A549 (cell line): Measurements from ENCODE around the gene LRAT. TPM values are rescaled to one million over a fixed set of nuclear protein-coding genes. Genes with fewer than 3 reads are reported as not detected.

ENCODE experiments used
- ATAC-seq, 2 experiments: fragments of 200-7000 bp in 1 of 2; fragments of >200 bp in 1 of 2; cut with Nextera tagmentation in 1 of 2; cut with Tn5 transposase in 1 of 2; 3 replicates each; pipeline versions ENCODE4 v1.8.0 to v1.9.1; 2018 to 2020; ENCODE audit warnings: mild to moderate bottlenecking in 1 of 2, moderate library complexity in 1 of 2
- CTCF ChIA-PET: fragments of 300-600 bp; sonication (Branson Sonifier 250); formaldehyde crosslinking; extraction: SDS; loops from one replicate; lab custom pipeline; 2021; ENCODE audit warnings: antibody characterized with exemption, inconsistent platforms; lab: Yijun Ruan, JAX
- POLR2A ChIA-PET: fragments of 350-600 bp; formaldehyde crosslinking; extraction: SDS; loops from one replicate; lab custom pipeline; 2021; ENCODE audit warnings: antibody characterized with exemption, inconsistent platforms; lab: Yijun Ruan, JAX
- DNase-seq, 2 experiments: peaks; one replicate each; pipeline versions ENCODE4 v3.0.0 to v3.0.0-alpha.2; 2011 to 2016; ENCODE audit warnings: low read depth in 1 of 2, low spot score in 1 of 2
- FAIRE-seq: peaks from 2 replicates; lab custom pipeline; 2011; peaks lifted over from hg19 to GRCh38; lab: Jason Lieb, UNC
- H3K27ac ChIP-seq, 2 experiments: fragments of >200 bp; sonication (Bioruptor Twin); formaldehyde crosslinking; 3 replicates each; pipeline ENCODE4 v1.5.1; 2016 to 2017
- H3K4me1 ChIP-seq: fragments of >200 bp; sonication (Bioruptor Twin); formaldehyde crosslinking; 3 replicates; pipeline ENCODE4 v1.6.1; 2016
- H3K4me2 ChIP-seq: fragments of >200 bp; sonication (Bioruptor Twin); formaldehyde crosslinking; 3 replicates; pipeline ENCODE4 v1.6.1; 2016
- H3K4me3 ChIP-seq: fragments of >200 bp; sonication (Bioruptor Twin); formaldehyde crosslinking; 3 replicates; pipeline ENCODE4 v1.5.1; 2016
- H3K9me3 ChIP-seq: fragments of >200 bp; sonication (Bioruptor Twin); formaldehyde crosslinking; 3 replicates; pipeline ENCODE4 v1.6.1; 2016
- BHLHE40 ChIP-seq: IDR thresholded peaks from 2 replicates; pipeline ENCODE4 v1.6.1; 2012; ENCODE audit warnings: low read depth, low read length, inconsistent platforms
- CBX8 ChIP-seq: fragments of 200-600 bp; sonication (generic); IDR thresholded peaks from 2 replicates; pipeline ENCODE4 v1.6.1; 2016
- CTCF ChIP-seq: fragments of >200 bp; sonication (Bioruptor Twin); formaldehyde crosslinking; IDR thresholded peaks from 3 replicates; pipeline ENCODE4 v1.5.1; 2016
- EHMT2 ChIP-seq: fragments of 200-600 bp; sonication (generic); IDR thresholded peaks from 2 replicates; pipeline ENCODE4 v1.6.1; 2016; ENCODE audit warnings: antibody characterized with exemption, low read depth, mild to moderate bottlenecking, moderate library complexity
- EP300 ChIP-seq, 2 experiments: fragments of >200 bp; sonication (Bioruptor Twin); formaldehyde crosslinking; IDR thresholded peaks; 2 replicates in 1 of 2; 3 replicates in 1 of 2; pipeline ENCODE4 v1.6.1; 2016 to 2017
- ESRRA ChIP-seq: fragments of 150-350 bp; IDR thresholded peaks from 2 replicates; pipeline ENCODE4 v1.6.1; 2014; ENCODE audit warnings: mild to moderate bottlenecking, low read length, borderline replicate concordance
- FOSL2 ChIP-seq, 2 experiments: fragments of 450-650 bp in 1 of 2; fragments of >200 bp in 1 of 2; sonication (Bioruptor Twin) in 1 of 2; formaldehyde crosslinking; IDR thresholded peaks; 2 replicates each; pipeline versions ENCODE4 v1.5.0 to v1.6.1; 2016 to 2020; ENCODE audit warnings: mild to moderate bottlenecking in 1 of 2, moderate library complexity in 1 of 2
- HES2 ChIP-seq: fragments of >200 bp; sonication (Bioruptor Twin); formaldehyde crosslinking; IDR thresholded peaks from 2 replicates; pipeline ENCODE4 v1.6.1; 2016
- HOXA7 ChIP-seq: fragments of 250-450 bp; sonication (Bioruptor Pico); IDR thresholded peaks from 2 replicates; pipeline ENCODE4 v1.5.0; 2020; ENCODE audit warnings: mild to moderate bottlenecking, moderate library complexity
- HOXB13 ChIP-seq: fragments of 250-450 bp; sonication (Bioruptor Pico); IDR thresholded peaks from 2 replicates; pipeline ENCODE4 v1.5.0; 2020; ENCODE audit warnings: low read depth, mild to moderate bottlenecking, moderate library complexity
- JUNB ChIP-seq: fragments of >200 bp; sonication (Bioruptor Twin); formaldehyde crosslinking; IDR thresholded peaks from 2 replicates; pipeline ENCODE4 v1.6.1; 2016
- KDM1A ChIP-seq: fragments of 200-600 bp; sonication (generic); IDR thresholded peaks from 2 replicates; pipeline ENCODE4 v1.6.1; 2016; ENCODE audit warnings: low read depth, mild to moderate bottlenecking
- KDM5A ChIP-seq: fragments of 200-600 bp; sonication (generic); IDR thresholded peaks from 2 replicates; pipeline ENCODE4 v1.6.1; 2016; ENCODE audit warnings: antibody characterized with exemption, mild to moderate bottlenecking
- MAZ ChIP-seq: fragments of 150-350 bp; IDR thresholded peaks from 2 replicates; pipeline ENCODE4 v1.6.1; 2014; ENCODE audit warnings: antibody characterized with exemption, low read depth, low read length, borderline replicate concordance
- PBX3 ChIP-seq: IDR thresholded peaks from 2 replicates; pipeline ENCODE4 v1.6.1; 2012
- SMC3 ChIP-seq: fragments of >200 bp; sonication (Bioruptor Twin); formaldehyde crosslinking; IDR thresholded peaks from 3 replicates; pipeline ENCODE4 v1.6.1; 2018; ENCODE audit warnings: inconsistent platforms
- TFCP2L1 ChIP-seq: fragments of 250-450 bp; sonication (Bioruptor Pico); IDR thresholded peaks from 2 replicates; pipeline ENCODE4 v1.5.0; 2021; ENCODE audit warnings: mild to moderate bottlenecking
- ZNF302 ChIP-seq: fragments of 250-450 bp; sonication (Bioruptor Pico); IDR thresholded peaks from 2 replicates; pipeline ENCODE4 v1.9.0; 2021; ENCODE audit warnings: inconsistent platforms, mild to moderate bottlenecking, moderate library complexity
- WGBS: methylation state at CpG from one replicate; pipeline ENCODE4 v1.1.6; 2017; ENCODE audit errors: missing lambda C conversion rate; 5-methylcytosine and 5-hydroxymethylcytosine counted together
- polyA plus RNA-seq, 4 experiments: library from polyadenylated mRNA; depleted of rRNA in 3 of 4; stranded (reverse); fragments of >200 nt; fragmentation: RNase III in 1 of 4; extraction: RNeasy Plus Mini Kit Qiagen cat#74134 plus additional on column Dnase treatment in 1 of 4; gene quantifications; 2 replicates in 3 of 4; 3 replicates in 1 of 4; pipeline ENCODE4 v1.2.3, GENCODE V29; 2011 to 2017
- small RNA-seq, 6 experiments: library from RNA; depleted of rRNA; stranded (forward); fragments of <200 nt; gene quantifications; one replicate each; pipeline ENCODE3, GENCODE V24; 2012

The LRAT gene
- polyA plus RNA-seq, 2 of the 4 experiments (the other 2 are of a cell fraction) = 0.08 to 0.27 TPM

- 68% methylated on average over 18 of the region's 18 CpGs for WGBS
- Histone ChIP-seq H3K27ac (no peak overlapping the region), H3K4me2 (no peak overlapping the region), H3K4me3 (no peak overlapping the region), H3K9me3 (no peaks in the 10 kb centered on the region), H3K4me1 (no peaks in the 10 kb centered on the region)
- FAIRE-seq = no peak
- TF ChIP-seq JUNB (no peak), MAZ (no peak), BHLHE40 (no peak), KDM5A (no peak), SMC3 (no peak), HOXB13 (CRISPR knock-in tag) (no peak), HOXA7 (no peak), EHMT2 (no peak), ESRRA (no peak), FOSL2 (IDR thresholded peaks at IDR 0.05) (no peak), FOSL2 (CRISPR knock-in tag; IDR thresholded peaks at IDR 0.05) (no peak), CTCF (no peak), HES2 (no peak), ZNF302 (CRISPR knock-in tag) (no peak), KDM1A (no peak), PBX3 (no peak), CBX8 (no peak), TFCP2L1 (no peak), EP300 (IDR thresholded peaks at IDR 0.05) (no peak)
- ChIA-PET CTCF (interaction anchor here (0.9 to 1.2 kb wide), 3 partner anchors 11 to 229 kb away, joined by 3 to 4 read pairs (median 3); no protein-coding TSS in a partner anchor), POLR2A (no interaction called here)
- no peak for DNase-seq
- ATAC-seq = no peak
Observed at GRCh38 chr4:154781983-154782293, 38.1 kb downstream of the LRAT start.

Small RNA genes lying within 50 kb of the gene (small RNA-seq; reads per million reads assigned to genes)
- gene NDUFB2P1 = 0 reads per million in 6 experiments
- gene RNU2-44P = 0 to 3.4 (median 0.18) reads per million in 6 experiments
- gene RNU2-66P = 0 reads per million in 6 experiments

Other genes starting within 250 kb of the LRAT start
- 120 and 123 TPM in 2 replicates for gene PLRG1, start 193.6 kb upstream of the LRAT start, polyA plus RNA-seq (2011; rRNA removed)
- gene PLRG1, start 193.6 kb upstream of the LRAT start, polyA plus RNA-seq (2017; fragmentation: RNase III; extraction: RNeasy Plus Mini Kit Qiagen cat#74134 plus additional on column Dnase treatment) = 50.4 to 52.0 TPM (median 50.4 TPM) in 3 replicates
- 169 and 198 TPM in 2 replicates for gene FGB, start 181.0 kb upstream of the LRAT start, polyA plus RNA-seq (2011; rRNA removed)
- gene FGB, start 181.0 kb upstream of the LRAT start, polyA plus RNA-seq (2017; fragmentation: RNase III; extraction: RNeasy Plus Mini Kit Qiagen cat#74134 plus additional on column Dnase treatment) = 7.6 to 13.8 TPM (median 7.8 TPM) in 3 replicates
- gene FGA, start 153.3 kb upstream of the LRAT start, polyA plus RNA-seq (2011; rRNA removed) = 130 and 166 TPM in 2 replicates
- 6.6 to 10.2 TPM (median 9.0 TPM) in 3 replicates for gene FGA, start 153.3 kb upstream of the LRAT start, polyA plus RNA-seq (2017; fragmentation: RNase III; extraction: RNeasy Plus Mini Kit Qiagen cat#74134 plus additional on column Dnase treatment)
- gene FGG, start 131.3 kb upstream of the LRAT start, polyA plus RNA-seq (2011; rRNA removed) = 132 and 157 TPM in 2 replicates
- 3.2 to 4.8 TPM (median 4.3 TPM) in 3 replicates for gene FGG, start 131.3 kb upstream of the LRAT start, polyA plus RNA-seq (2017; fragmentation: RNase III; extraction: RNeasy Plus Mini Kit Qiagen cat#74134 plus additional on column Dnase treatment)
- gene RBM46, start 37.3 kb downstream of the LRAT start, polyA plus RNA-seq (2011; rRNA removed) = not detected in 2 replicates
- not detected in 3 replicates for gene RBM46, start 37.3 kb downstream of the LRAT start, polyA plus RNA-seq (2017; fragmentation: RNase III; extraction: RNeasy Plus Mini Kit Qiagen cat#74134 plus additional on column Dnase treatment)